ENCODE data around the gene GPR156.

DNA sequence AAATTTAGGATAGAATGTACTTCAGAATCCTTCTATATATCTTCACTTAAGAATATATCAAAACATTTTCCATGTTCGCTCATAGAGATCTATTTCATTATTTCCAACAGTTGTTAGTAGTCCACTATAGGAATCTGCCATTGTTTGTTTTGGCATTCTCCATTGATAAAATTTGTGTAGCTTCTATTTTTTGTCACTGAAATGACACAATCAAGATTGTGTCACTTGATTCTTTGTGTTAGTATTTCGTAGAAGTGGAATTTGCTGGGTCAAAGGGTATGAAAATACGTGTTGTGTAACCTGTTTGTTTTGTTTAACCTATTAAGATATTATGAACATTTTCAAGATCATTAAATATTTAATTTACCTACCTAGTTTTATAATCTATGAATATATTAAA is 15.9 kb upstream of the GPR156 start:
- TF ChIP-seq, protein P1, sequence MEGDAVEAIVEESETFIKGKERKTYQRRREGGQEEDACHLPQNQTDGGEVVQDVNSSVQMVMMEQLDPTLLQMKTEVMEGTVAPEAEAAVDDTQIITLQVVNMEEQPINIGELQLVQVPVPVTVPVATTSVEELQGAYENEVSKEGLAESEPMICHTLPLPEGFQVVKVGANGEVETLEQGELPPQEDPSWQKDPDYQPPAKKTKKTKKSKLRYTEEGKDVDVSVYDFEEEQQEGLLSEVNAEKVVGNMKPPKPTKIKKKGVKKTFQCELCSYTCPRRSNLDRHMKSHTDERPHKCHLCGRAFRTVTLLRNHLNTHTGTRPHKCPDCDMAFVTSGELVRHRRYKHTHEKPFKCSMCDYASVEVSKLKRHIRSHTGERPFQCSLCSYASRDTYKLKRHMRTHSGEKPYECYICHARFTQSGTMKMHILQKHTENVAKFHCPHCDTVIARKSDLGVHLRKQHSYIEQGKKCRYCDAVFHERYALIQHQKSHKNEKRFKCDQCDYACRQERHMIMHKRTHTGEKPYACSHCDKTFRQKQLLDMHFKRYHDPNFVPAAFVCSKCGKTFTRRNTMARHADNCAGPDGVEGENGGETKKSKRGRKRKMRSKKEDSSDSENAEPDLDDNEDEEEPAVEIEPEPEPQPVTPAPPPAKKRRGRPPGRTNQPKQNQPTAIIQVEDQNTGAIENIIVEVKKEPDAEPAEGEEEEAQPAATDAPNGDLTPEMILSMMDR (conservative IDR thresholded peaks at IDR 0.05; ENCODE audit: low read depth, low read length) = no peak
- TF ChIP-seq RFX5 (IDR thresholded peaks at IDR 0.05; ENCODE audit: low read depth, low read length) (no peak), POLR2A (IDR thresholded peaks at IDR 0.05; ENCODE audit: low read depth, low read length) (no peak), SMC3 (IDR thresholded peaks at IDR 0.05; ENCODE audit: low read depth, low read length) (no peak), RCOR1 (IDR thresholded peaks at IDR 0.05; ENCODE audit: insufficient replicate concordance, low read length) (no peak), MAFK (IDR thresholded peaks at IDR 0.05; ENCODE audit: low read depth, low read length) (no peak), MAZ (IDR thresholded peaks at IDR 0.05; ENCODE audit: borderline replicate concordance, low read depth, low read length) (no peak), FOS (IDR thresholded peaks at IDR 0.05; ENCODE audit: low read depth, low read length) (no peak), CEBPB (IDR thresholded peaks at IDR 0.05; ENCODE audit: low read depth, low read length) (no peak), CHD1 (IDR thresholded peaks at IDR 0.05; ENCODE audit: low read depth, low read length) (no peak), RAD21 (IDR thresholded peaks at IDR 0.05; ENCODE audit: low read length) (no peak)
- TF ChIP-seq, protein P2, sequence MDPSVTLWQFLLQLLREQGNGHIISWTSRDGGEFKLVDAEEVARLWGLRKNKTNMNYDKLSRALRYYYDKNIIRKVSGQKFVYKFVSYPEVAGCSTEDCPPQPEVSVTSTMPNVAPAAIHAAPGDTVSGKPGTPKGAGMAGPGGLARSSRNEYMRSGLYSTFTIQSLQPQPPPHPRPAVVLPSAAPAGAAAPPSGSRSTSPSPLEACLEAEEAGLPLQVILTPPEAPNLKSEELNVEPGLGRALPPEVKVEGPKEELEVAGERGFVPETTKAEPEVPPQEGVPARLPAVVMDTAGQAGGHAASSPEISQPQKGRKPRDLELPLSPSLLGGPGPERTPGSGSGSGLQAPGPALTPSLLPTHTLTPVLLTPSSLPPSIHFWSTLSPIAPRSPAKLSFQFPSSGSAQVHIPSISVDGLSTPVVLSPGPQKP (IDR thresholded peaks at IDR 0.05; ENCODE audit: borderline replicate concordance, low read depth, low read length) = no peak
